ENCODE data around the gene IMP3.
"Not testable (repeated sequence)": the region's sequence is repeated elsewhere in the genome, so short reads cannot be mapped to it uniquely, and the experiment has no call there.

The IMP3 gene

GRCh38 chr15:75682181-75683135 is 42.4 kb upstream of the IMP3 start:
- WGBS, 2 experiments = 93 to 94% methylated on average over 40 of the region's 40 CpGs
- H3K9me3 ChIP-seq (ENCODE audit: control insufficient read depth, low read length) = no peaks in the 10 kb centered on the region
- H3K36me3 ChIP-seq (ENCODE audit: control insufficient read depth, insufficient read depth, low read length) = no peaks in the 10 kb centered on the region
- H3K4me1 ChIP-seq (ENCODE audit: control insufficient read depth, insufficient read depth, low read length) = peaks cover 13% of the 10 kb centered on the region
- no peak overlapping the region for H3K27ac ChIP-seq (ENCODE audit: insufficient read depth, low read depth, low read length, poor library complexity, severe bottlenecking)
- H3K4me3 ChIP-seq (ENCODE audit: insufficient read depth, low read depth, low read length) = no peak overlapping the region
- no peaks in the 10 kb centered on the region for H3K27me3 ChIP-seq (ENCODE audit: control insufficient read depth, insufficient read depth, low read length, poor library complexity, severe bottlenecking)

GRCh38 chr15:75680007-75680789 is 40.2 kb upstream of the IMP3 start:
- H3K27ac ChIP-seq (ENCODE audit: insufficient read depth, low read depth, low read length, poor library complexity, severe bottlenecking) = no peak overlapping the region
- no peaks in the 10 kb centered on the region for H3K27me3 ChIP-seq (ENCODE audit: control insufficient read depth, insufficient read depth, low read length, poor library complexity, severe bottlenecking)
- no peaks in the 10 kb centered on the region for H3K36me3 ChIP-seq (ENCODE audit: control insufficient read depth, insufficient read depth, low read length)
- H3K4me3 ChIP-seq (ENCODE audit: insufficient read depth, low read depth, low read length) = no peak overlapping the region
- 75 to 78% methylated on average over 11 of the region's 11 CpGs for WGBS, 2 experiments
- peaks cover 20% of the 10 kb centered on the region for H3K4me1 ChIP-seq (ENCODE audit: control insufficient read depth, insufficient read depth, low read length)
- no peaks in the 10 kb centered on the region for H3K9me3 ChIP-seq (ENCODE audit: control insufficient read depth, low read length)

- 91 to 95% methylated on average over 6 of the region's 6 CpGs for WGBS, 2 experiments
- not testable (repeated sequence) for H3K27ac ChIP-seq (ENCODE audit: insufficient read depth, low read depth, low read length, poor library complexity, severe bottlenecking); H3K4me3 ChIP-seq (ENCODE audit: insufficient read depth, low read depth, low read length); H3K27me3 ChIP-seq (ENCODE audit: control insufficient read depth, insufficient read depth, low read length, poor library complexity, severe bottlenecking); H3K36me3 ChIP-seq (ENCODE audit: control insufficient read depth, insufficient read depth, low read length); H3K9me3 ChIP-seq (ENCODE audit: control insufficient read depth, low read length)
- peaks cover 28% of the 10 kb centered on the region for H3K4me1 ChIP-seq (ENCODE audit: control insufficient read depth, insufficient read depth, low read length)
Observed at GRCh38 chr15:75678324-75678690, 38.3 kb upstream of the IMP3 start.

GRCh38 chr15:75677465-75678323 is 37.7 kb upstream of the IMP3 start:
- Histone ChIP-seq H3K4me3 (ENCODE audit: insufficient read depth, low read depth, low read length) (no peak overlapping the region), H3K9me3 (ENCODE audit: control insufficient read depth, low read length) (no peaks in the 10 kb centered on the region), H3K4me1 (ENCODE audit: control insufficient read depth, insufficient read depth, low read length) (peaks cover 34% of the 10 kb centered on the region), H3K27ac (ENCODE audit: insufficient read depth, low read depth, low read length, poor library complexity, severe bottlenecking) (no peak overlapping the region), H3K36me3 (ENCODE audit: control insufficient read depth, insufficient read depth, low read length) (no peaks in the 10 kb centered on the region), H3K27me3 (ENCODE audit: control insufficient read depth, insufficient read depth, low read length, poor library complexity, severe bottlenecking) (no peaks in the 10 kb centered on the region)
- WGBS, 2 experiments = 74 to 76% methylated on average over 16 of the region's 16 CpGs

- Histone ChIP-seq H3K4me3 (ENCODE audit: insufficient read depth, low read depth, low read length) (no peak overlapping the region), H3K36me3 (ENCODE audit: control insufficient read depth, insufficient read depth, low read length) (no peaks in the 10 kb centered on the region), H3K4me1 (ENCODE audit: control insufficient read depth, insufficient read depth, low read length) (peaks cover 41% of the 10 kb centered on the region), H3K27me3 (ENCODE audit: control insufficient read depth, insufficient read depth, low read length, poor library complexity, severe bottlenecking) (no peaks in the 10 kb centered on the region), H3K27ac (ENCODE audit: insufficient read depth, low read depth, low read length, poor library complexity, severe bottlenecking) (no peak overlapping the region), H3K9me3 (ENCODE audit: control insufficient read depth, low read length) (no peaks in the 10 kb centered on the region)
- WGBS, 2 experiments = 95 to 96% methylated on average over 30 of the region's 30 CpGs
Observed at GRCh38 chr15:75676688-75677464, 36.9 kb upstream of the IMP3 start.

- Histone ChIP-seq H3K27ac (ENCODE audit: insufficient read depth, low read depth, low read length, poor library complexity, severe bottlenecking) (no peak overlapping the region), H3K36me3 (ENCODE audit: control insufficient read depth, insufficient read depth, low read length) (no peaks in the 10 kb centered on the region), H3K4me3 (ENCODE audit: insufficient read depth, low read depth, low read length) (no peak overlapping the region), H3K4me1 (ENCODE audit: control insufficient read depth, insufficient read depth, low read length) (peaks cover 41% of the 10 kb centered on the region), H3K27me3 (ENCODE audit: control insufficient read depth, insufficient read depth, low read length, poor library complexity, severe bottlenecking) (no peaks in the 10 kb centered on the region), H3K9me3 (ENCODE audit: control insufficient read depth, low read length) (no peaks in the 10 kb centered on the region)
- 94 to 95% methylated on average over 41 of the region's 41 CpGs for WGBS, 2 experiments
Observed at GRCh38 chr15:75675579-75676404, 35.8 kb upstream of the IMP3 start.

GRCh38 chr15:75674366-75674765 is 34.3 kb upstream of the IMP3 start:
- WGBS, 2 experiments = 80 to 84% methylated on average over 8 of the region's 8 CpGs
- Histone ChIP-seq H3K27me3 (ENCODE audit: control insufficient read depth, insufficient read depth, low read length, poor library complexity, severe bottlenecking) (no peaks in the 10 kb centered on the region), H3K9me3 (ENCODE audit: control insufficient read depth, low read length) (no peaks in the 10 kb centered on the region), H3K27ac (ENCODE audit: insufficient read depth, low read depth, low read length, poor library complexity, severe bottlenecking) (no peak overlapping the region), H3K4me3 (ENCODE audit: insufficient read depth, low read depth, low read length) (no peak overlapping the region), H3K4me1 (ENCODE audit: control insufficient read depth, insufficient read depth, low read length) (peaks cover 33% of the 10 kb centered on the region), H3K36me3 (ENCODE audit: control insufficient read depth, insufficient read depth, low read length) (no peaks in the 10 kb centered on the region)

GRCh38 chr15:75673426-75674235 is 33.6 kb upstream of the IMP3 start:
- Histone ChIP-seq H3K4me1 (ENCODE audit: control insufficient read depth, insufficient read depth, low read length) (peaks cover 33% of the 10 kb centered on the region), H3K9me3 (ENCODE audit: control insufficient read depth, low read length) (no peaks in the 10 kb centered on the region), H3K27me3 (ENCODE audit: control insufficient read depth, insufficient read depth, low read length, poor library complexity, severe bottlenecking) (no peaks in the 10 kb centered on the region), H3K27ac (ENCODE audit: insufficient read depth, low read depth, low read length, poor library complexity, severe bottlenecking) (peak overlapping the region; percentile 16), H3K36me3 (ENCODE audit: control insufficient read depth, insufficient read depth, low read length) (no peaks in the 10 kb centered on the region), H3K4me3 (ENCODE audit: insufficient read depth, low read depth, low read length) (no peak overlapping the region)
- WGBS, 2 experiments = 92 to 93% methylated on average over 10 of the region's 10 CpGs

All from ectodermal cell (in vitro differentiated cells).